Measurements from ENCODE around the gene DYSF.

Gene DYSF

DNA sequence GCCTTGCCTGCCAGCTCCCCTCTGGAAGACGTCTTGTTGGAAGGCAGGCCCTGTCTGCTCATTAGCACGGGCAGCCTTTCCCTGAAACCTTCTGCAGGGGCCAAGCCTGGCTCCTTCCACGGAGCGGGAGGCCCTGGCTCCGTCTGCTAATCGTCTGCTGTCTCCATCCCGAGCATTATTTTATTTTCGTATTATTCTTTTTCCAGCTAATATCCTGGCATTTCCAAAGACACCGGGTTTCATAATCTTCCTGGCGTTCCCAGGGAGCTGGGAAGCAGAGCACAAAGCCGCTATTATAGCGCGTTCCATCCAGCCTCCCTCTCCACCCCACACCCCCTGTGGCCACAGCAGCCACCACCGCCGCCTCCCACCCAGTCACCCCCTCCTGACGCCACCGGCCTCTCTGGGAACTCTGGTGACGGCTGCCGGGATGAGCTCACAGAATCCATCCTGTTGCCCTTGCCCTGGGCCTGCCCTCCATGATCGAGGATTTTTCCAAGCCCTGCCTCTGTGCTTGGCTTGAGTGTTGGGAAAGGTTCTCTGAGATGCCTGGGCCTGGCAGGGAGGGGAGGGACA is 125.5 kb downstream of the DYSF start:
- DNase-seq: no peak

DNA sequence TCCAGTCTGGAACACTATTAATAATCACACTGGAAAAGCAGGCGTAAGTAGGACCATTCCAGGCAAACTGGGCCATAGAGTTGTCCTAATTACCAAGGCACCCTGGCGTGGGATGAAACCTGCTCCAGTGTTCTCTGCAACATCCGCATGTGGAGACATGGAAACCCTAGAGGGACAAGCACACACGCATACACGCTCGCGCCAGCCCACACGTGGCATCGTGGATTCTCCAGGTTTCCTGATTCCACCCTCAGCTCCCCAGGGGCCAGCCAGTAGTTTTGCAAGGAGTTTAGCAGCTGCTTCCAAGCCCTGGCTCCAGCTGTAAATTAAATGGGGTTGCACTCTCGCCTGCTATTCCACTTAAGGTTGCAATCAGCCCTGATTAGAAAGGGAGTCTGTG is 127.7 kb downstream of the DYSF start:
- DNase-seq: no peak

DNA sequence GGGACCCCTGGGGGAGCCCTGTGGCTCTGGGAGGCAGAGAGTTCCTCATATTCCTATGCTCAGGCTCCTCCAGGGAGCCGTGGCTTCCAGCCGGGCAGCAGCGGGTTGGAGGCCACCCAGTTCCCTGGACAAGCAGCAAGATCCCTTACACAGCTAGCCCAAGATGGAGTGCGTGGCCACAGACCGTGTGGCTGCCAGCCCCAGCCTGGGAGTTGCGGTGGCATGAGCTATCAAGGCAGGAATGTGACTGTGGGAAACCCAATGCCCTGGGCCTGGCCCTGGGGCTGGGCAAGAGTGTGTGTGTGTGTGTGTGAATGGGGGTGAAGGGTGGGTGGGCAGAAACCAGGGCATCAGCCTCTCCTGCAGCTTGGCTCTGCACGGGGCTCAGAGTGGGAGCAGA is 130.5 kb downstream of the DYSF start:
- no peak for DNase-seq

DNA sequence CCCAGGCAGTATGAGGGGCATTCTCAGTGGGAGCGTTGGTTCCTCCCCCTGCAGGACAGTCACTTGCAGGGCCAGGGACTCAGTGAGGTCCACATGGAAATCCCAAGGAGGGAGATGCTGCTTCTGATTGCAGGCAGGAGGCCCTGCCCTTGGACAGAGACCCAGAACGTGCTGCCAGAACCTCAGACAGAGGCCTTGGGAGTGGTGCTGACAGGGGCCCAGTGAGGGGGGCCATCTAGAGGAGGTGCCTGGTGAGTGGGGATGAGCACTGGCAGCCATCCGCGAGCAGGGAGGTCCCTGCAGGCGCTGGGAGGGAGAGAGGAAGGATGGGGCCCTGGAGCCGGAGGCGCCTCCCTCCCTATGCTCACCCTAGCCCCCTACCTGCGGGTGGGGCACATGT is 133.1 kb downstream of the DYSF start:
- no peak for DNase-seq

DNA sequence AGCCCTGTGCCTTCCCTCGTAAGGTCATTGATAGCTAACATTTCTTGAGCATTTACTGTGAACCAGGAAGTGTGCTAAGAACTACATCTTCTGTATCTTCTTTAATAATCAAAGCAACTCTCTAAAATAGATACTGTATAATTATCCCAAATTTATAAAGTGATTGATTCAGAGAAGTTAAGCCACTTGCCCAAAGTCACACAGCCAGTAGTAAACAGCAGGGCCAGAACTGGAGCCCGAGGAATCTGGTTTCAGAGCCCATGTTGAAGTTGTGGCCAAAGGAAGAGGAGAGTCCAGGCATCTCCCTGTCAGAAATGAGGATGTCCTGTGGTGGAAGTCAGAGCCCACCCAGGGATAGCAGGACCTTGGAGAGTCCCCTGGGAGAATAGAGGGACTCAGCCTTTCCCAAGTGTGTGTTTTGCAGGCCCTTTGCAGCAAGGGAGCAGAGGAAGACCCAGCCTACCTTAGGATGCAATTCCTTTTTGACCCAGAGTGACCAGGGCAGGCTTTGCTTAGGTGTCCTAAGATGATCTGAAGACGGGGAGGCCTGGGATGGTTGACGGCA is 134.2 kb downstream of the DYSF start:
- no peak for DNase-seq

DNA sequence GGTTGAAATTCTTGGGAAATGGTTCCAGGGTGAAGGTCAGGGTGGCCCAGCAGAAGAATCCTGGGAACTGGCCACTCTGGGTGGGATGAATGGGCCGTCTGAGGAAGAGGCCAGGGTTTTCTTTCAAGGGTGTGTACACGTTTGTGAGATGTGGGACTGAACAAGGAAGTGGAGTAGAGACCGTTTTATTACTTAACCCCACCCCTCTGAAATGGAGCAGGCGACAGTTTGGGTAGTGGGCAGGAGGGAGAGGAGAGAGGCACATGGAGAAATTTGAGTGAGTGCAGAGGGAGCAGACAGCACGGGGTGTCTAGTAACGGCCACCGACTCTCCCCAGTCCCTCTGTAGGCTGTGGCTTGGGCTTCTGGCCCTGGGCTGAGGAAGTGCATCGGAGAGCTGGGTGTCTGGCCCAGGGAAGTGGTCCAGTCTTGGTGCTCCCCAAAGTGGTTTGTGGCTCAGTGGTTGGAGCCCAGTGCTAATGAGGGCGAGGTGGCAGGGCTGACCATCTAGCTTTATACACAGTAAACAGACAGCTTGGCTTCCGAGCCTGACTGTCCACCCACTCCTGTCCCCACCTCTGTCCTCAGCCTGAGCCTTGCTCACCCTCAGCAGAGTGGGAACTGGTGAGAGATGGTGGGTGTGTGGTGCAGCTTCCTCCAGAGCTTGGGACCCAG is 135.3 kb downstream of the DYSF start:
- DNase-seq: no peak

DNA sequence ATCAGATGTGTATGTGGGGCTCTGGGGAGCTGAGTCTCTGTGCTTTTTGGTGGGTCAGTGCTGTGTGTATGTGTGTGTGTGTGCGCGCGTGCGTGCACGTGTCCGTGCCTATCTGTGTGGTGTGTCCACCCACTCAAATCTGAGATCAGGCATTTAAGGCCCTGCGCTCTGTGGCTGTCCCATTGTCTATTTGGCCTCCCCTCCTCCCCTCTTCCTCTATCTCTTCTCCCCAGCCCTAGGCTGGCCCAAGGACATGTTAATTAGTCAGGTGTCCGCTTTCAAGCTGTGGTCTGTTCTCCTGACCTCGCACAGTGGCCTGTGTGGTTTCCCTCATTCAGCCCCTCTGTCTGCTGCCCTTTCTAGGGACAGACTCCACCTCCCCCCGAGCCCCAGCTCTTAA is 136.4 kb downstream of the DYSF start:
- DNase-seq: no peak

DNA sequence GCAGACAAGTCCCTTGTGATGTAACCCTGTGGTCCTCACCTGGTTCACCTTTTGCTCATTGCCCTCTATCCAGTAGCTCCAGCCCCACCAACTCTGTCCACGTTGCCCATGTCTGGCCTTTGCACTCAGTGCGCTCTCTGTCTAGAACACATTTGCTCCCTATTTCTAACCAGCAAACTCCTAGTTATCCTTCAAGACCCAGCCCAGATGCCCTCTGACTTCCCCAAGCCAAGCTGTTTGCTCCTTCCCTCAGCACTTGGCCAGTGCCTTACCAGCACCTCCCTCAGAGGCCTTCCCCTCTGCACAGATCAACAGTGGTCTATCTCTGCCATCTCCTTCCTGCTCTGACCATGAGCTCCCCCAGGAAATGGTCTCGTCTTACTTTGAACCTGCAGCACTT is 137.7 kb downstream of the DYSF start:
- DNase-seq: no peak

DNA sequence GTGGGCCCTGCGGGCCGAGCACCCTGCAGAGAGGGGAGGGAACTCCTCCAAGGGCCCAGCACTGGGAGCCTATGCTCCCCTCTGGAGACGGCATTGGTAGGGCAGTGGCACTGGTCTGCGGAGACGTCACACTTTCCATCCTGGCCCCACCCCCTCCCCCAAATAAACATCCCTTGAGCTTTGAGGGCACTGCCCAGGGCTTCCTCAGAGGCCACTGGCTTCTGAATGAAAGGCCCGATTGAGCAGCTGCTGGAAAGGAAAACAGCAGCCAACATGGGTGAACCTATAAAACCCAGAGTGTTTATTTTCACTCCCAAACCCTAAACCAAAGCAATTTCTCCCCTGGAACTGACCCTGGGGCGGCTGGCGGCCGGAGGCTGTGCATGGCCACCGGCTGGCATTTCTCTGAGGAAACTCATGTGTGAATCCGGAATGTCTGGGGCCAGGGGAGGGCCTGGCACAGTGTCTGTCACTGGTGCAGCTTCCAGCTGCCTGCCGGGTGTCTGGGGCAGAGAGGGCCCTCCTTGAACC is 138.9 kb downstream of the DYSF start:
- no peak for DNase-seq

DNA sequence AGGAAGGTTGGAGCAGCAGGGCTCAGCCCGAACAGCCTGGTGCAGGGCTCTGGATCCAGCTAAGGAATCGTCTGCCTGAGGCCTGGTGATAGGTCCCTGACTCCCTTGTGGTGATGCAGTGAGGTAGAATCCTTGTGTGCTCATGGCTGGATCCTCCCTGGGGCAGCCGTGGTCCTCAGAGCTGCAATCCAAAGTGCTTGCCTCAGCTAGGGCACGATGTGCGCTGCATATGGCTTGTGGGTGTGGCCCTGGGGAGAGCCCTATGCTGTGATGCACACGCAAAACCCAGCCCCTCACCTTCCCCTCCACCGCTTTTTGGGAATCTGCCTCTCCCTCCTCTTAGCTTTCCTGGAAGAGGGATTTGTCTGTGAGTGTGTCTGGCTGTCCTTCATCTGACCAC is 142.2 kb downstream of the DYSF start:
- no peak for DNase-seq

DNA sequence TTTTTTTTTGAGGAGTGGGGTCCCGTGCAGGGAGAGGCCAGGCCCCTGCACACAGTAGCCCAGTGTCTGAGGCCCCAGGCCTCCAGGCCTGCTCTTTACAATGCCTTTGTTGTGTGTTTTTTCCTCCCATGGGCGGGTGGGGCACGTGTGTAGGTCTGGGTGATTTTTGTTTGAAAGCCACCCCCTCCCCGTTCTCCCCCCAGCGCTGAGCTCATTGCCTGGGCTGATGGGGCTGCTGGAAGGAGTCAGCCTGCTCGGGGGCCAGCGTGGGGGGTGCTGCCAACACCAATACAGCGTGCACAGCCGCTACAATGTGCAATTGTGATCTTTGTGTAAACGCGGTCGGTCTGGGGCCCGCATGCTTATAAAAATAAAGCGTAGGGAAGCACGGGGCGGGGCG is 142.7 kb downstream of the DYSF start:
- no peak for DNase-seq

DNA sequence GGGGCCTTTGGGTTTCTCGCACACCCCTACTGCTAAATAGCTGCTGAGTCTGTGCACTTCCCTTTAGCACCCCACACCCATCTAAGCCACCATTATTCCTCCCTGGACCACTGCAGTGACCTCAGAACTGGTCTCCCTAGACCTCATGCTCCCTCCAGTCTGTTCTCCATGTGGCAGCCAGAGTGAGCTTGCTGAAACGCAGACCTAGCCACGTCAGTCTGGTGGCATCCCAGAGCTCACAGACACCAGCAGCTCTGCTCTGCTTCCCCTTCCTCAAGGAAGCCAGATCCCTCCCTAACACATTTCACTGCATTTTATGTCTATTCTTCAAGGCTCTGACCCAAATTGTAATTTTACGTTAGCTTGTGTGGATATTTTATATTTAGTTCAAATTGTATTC is 144.4 kb downstream of the DYSF start:
- DNase-seq: no peak

DNA sequence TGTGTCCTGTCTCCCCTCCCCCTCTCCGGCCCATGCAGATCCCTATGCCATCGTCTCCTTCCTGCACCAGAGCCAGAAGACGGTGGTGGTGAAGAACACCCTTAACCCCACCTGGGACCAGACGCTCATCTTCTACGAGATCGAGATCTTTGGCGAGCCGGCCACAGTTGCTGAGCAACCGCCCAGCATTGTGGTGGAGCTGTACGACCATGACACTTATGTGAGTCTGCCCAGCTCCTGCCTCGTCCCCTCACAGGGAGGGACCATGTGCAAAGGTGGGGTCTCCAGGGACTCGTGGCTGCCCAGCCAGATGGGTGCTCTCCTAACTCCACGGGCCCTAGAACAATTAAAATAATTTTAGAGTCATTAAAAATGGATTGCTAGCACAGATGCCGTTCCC is 145.2 kb downstream of the DYSF start:
- no peak for DNase-seq

DNA sequence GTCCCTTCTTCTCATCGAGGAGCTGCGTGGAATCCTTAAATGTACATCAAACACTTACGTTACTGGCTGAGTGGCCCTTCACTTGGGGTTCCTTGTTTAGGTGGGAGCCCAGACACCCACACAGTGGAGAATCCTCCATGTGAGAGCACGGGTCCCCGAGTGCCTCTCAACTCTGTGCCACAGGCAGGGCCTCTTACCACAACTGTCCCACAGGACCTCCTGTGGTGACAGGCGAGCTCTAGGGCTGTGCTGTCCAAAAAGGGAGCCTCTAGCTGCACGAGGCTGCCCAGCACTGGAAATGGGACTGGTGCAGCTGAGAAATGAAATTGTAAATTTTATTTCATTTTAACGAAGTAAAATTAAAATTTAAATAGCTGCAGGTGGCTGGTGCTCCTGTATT is 145.7 kb downstream of the DYSF start:
- DNase-seq: no peak

DNA sequence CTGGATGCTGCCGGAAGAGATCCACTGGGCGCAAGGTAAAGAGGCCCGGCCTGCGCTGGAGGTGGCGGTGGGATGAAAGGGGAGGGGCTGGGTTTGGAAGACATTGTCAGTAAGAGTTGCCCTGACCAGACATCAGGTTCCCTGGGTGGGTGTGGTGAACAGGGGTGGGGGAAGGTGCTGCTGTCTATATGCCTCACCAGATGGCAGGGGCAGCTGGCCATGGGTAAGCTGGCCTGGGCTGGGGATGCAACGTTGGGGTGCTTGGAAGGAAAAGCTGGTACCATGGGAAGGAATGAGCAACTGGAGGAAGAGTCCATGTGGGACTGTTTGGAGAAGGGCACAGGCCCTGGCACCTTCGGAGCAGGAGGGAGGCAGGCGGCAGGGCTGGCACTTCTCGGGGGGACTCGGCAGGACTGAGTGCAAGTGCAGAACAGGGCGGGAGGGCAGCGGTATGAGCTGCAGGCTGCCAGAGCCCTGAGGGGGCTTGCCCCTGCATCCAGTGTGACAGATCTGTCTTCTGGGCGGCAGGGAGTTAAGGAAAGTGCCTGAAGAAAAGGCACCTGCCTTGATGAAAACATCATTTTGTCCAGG is 146.4 kb downstream of the DYSF start:
- no peak for DNase-seq

DNA sequence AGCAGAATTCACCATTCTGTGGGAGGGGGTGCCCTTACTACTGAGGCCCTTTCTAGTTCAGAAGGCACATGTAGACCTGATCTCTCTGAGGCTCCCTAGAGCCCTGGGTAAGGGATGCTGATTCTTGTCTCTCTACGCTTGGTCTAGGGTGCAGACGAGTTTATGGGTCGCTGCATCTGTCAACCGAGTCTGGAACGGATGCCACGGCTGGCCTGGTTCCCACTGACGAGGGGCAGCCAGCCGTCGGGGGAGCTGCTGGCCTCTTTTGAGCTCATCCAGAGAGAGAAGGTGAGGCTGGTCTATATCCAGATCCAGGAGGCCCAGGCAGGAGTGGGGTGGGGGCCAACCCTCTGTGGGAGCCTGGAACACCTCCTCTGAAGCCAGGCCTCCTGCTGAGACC is 147.2 kb downstream of the DYSF start:
- DNase-seq: no peak

DNA sequence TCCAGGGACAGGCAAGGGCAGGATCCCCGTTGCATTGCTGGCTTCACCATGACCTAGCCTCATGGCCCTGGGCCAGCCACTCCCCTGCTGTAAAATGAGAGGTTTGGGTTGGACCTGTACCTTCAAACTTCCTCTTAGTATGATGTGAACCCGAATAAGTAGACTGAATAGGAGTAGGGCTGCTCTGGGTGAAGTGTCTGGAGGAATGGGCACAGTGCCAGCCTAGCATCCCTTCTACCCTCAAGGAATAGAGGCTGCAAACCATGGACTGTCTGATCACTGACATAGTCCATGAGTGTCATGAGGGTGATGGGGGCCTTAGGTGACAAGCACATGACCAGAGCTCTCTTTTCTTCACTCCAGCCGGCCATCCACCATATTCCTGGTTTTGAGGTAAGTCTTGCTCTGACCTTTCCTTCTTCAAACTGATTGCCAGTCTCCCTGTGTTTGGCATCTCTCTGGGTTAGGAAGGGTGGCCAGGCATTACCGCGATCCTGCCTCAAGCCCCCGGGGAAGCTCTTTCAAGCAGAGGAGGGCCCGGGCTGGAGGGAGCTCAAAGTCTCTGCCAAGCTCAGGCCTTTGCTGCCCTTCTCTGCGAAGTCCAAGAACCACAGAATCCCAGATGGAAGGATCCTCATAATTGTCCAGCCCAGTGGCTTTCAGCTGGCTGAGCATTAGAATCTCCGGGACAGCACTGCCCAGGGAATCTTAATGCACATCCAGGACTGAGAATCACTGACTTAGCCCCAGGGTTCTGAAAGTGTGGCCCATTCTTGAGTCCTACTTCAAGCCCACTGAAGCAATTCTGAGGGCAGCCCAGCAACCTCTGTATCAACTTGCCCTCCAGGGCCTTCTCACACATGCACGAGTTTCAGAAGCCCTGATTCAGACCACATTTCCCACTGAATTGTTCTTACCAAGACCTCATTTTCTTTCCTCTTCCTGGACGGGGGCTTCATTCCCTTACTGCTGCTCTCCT is 148.1 kb downstream of the DYSF start:
- no peak for DNase-seq

DNA sequence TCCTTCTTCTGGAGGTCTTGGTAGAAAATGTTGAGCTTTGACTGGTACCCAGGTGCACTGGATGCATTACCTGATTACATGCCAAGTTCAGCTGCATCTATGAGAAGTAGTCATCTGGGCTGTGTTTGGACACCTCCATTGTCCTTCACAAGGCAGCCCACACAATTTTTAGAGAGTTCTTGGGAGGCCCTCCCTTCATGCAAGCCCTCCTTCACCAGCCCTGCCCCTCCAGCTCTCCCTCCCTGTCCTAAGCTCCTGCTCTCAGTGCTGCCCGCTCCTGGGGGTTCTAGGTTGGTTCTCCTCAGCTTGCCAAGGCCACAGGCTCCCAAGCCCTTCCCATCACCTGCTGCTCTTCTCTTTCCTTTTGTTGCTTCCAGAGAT is 148.7 kb downstream of the DYSF start:
- DNase-seq: no peak

DNA sequence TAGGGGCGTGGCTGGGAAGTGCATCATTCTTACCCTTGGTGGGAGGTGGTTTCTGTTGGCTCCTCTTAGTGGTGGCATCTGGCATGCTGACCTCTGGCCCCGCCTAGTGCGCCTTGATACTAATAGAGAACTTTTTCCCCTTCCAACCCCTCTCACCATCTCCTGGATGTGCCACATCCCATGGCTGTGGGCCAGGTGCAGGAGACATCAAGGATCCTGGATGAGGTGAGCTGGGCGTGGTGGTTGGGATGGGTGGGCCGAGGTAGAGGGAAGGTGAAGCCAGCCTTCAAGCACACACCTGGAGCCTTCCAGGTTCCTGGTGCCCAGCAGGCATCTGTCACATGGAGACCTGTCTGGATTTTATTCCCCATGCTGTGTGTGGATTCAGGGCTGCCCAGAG is 149.2 kb downstream of the DYSF start:
- DNase-seq: no peak

DNA sequence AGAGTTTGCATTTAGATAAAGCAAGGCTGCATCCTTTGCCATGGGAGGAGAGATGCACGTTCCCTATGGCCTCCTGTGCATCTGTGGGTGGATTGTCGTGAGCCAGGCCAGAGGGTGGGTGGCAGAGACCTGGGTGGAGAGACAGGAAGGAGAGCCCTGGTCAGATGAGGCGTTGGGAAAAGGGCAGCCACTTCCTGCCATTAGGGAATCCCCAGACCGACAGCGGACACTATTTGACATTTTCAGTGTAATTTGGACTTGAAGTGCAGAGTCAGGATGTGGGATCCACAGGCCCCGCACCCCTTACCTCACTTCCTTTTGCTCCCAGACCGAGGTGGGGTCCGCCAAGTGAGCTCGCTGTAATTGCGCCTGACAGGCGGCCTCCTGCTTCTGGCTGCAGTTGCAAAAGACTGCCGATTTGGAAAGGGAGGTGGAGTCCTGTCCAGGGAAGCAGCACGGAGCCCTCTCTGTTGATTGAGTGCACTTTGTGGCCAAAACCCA is 150.0 kb downstream of the DYSF start:
- DNase-seq: no peak

DNA sequence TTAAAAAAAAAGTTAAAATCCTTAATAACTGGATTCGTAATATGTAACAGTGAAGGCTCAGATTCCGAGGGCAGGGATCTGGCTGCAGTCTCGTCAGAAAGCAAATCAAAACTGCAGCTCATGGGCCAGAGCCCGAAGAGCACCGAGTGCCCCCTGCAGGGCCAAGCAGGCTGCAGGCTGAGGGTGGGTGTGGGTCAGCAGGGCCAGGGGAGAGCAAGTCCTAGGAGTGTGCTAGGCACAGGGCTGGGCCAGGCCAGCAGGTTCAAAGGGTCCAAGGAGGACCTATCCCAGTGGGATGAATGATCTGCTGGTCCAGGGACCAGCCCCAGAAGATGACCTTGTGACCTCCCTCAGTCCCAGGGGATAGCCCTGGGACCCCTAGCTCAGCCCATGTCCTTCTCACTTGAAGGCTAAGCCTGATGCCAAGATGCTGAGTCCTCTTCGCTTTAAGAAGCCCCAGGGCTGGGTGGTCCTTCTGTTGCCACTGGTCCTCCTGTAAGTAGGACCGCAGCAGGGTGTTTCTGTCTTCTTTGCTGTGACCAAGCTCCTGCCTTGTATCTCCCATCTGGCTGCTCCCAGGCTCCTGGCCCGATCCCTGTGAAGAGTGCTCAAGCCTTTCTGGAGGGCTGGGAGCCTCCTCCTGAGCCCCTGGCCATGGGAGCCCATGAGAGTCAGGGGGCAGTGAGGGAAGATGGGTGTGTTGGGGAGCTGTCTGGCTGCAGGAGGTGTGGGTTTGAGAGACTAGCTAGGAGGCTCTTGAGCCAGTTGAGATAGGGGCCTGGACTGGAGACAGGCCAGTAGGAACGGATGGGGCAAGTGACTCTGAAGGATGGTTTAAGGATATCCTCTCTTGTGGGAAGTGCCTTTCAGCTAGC is 150.7 kb downstream of the DYSF start:
- no peak for DNase-seq

DNA sequence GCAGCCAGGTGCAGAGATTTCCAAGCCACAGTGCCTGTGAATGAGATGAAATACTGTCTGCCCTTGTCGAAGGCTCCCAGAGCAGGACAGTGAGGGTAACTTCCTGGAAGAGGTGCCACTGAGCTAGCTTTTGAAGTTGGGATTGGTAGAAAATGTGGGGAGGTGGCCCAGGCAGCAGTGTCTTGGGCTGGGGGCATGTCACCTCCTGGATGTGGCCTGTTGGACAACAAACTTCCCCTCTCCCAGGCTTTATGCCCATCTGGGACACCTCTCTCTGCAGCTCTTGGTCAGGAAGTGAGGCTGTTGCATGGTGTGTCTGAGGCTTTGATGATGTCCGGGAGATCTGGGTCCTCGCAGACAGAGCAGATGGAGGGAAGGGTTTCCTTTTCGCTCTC is 151.4 kb downstream of the DYSF start:
- no peak for DNase-seq
